Sciatic nerve (tissue), 2 donors: ENCODE measurements around the gene GFRA3. TPM values are rescaled to one million over a fixed set of nuclear protein-coding genes. Genes with fewer than 3 reads are reported as not detected.
"Not testable (repeated sequence)": the region's sequence is repeated elsewhere in the genome, so short reads cannot be mapped to it uniquely, and the experiment has no call there.

Experiments
- ATAC-seq: fragments of 200-7000 bp; cut with Tn5 transposase; one replicate; pipeline ENCODE4 v1.9.1; 2020; ENCODE audit warnings: mild to moderate bottlenecking, moderate library complexity
- DNase-seq: peaks from one replicate; pipeline ENCODE4 v3.0.0-alpha.2; 2020; ENCODE audit warnings: low spot score
- intact Hi-C: fragments of 100-400 bp; cut with DNase I; formaldehyde crosslinking; loops from one replicate; pipeline ENCODE4 v1.14.2; 2022
- total RNA-seq: library from RNA; stranded (reverse); fragmentation: NEBNext Ultra II Directional; extraction: Animal tissue kit (Norgen Biotek cat#: 25700); gene quantifications from one replicate; pipeline ENCODE4 v1.2.1, GENCODE V29; 2021
- donor health status: DM: no; HTN: no; CAD: no.
- donor health status: DM: no; HTN: no; CAD: no.

GFRA3 gene, protein sequence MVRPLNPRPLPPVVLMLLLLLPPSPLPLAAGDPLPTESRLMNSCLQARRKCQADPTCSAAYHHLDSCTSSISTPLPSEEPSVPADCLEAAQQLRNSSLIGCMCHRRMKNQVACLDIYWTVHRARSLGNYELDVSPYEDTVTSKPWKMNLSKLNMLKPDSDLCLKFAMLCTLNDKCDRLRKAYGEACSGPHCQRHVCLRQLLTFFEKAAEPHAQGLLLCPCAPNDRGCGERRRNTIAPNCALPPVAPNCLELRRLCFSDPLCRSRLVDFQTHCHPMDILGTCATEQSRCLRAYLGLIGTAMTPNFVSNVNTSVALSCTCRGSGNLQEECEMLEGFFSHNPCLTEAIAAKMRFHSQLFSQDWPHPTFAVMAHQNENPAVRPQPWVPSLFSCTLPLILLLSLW
- 17.7 TPM for total RNA-seq

DNA sequence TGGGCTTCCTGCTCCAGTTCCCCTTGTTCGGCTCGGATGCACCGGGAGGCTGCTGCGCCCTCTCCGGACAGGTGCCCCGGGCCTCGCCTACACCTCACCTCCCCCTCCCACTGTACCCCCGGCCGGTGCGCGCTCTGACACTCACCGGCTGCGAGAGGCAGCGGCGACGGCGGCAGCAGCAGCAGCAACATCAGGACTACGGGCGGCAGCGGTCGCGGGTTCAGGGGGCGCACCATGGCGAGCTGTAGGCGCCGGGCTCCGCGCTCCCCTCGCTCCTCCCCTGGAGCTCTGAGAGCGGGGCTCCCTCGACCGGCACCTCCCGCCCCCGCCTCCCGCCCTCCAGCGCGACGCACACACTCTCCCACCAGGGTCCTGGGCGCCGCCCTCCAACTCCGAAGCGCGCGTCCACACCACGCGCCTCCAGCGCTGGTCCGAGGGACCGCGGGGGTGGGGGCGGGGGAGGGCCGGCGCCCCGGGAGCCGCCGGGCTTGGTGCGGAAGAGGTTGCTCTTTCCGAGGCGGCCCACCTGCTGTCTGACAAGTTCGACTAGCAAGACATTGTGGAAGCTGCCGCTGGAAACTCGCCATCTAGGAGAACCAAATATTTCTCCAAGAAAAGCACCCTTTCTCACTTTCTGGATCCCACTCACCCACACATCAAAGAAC, at the start of gene GFRA3:
Gene GFRA3 (minus strand): TSS at position 433 of the 665 bp plus-strand sequence. CDS start 197 bp downstream, at position 236.
- no peak for DNase-seq
- peak; percentile 60 for ATAC-seq
- intact Hi-C loops, result loop anchor here (10.0 kb wide), 1 partner anchor 50 kb away; no protein-coding TSS in a partner anchor

- DNase-seq, intact Hi-C loops, ATAC-seq: not testable (repeated sequence)
These were observed 43.8 kb upstream of the GFRA3 start for GRCh38 chr5:138318211-138318610.

DNA sequence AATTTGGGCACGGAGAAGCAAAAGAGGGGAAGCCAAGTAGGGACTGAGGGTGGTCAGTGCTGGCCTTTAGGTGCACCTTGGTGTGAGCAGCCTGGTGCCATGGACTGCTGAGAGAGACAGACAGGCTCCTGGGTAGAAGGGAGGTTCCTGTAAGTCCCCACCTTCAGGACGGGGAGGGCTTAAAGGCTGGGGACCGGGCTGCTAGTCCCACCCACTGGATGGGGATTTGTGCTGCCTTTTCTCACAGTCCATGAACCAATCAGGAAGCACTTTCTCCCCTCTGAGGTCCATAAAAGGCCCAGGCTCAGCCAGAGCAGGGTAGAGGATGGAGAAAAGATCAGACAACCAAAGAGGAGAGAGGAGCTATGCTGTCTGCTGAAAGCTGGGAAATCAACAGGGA, 41.9 kb upstream of the GFRA3 start:
- ATAC-seq (no peak), DNase-seq (no peak)
- intact Hi-C loops, result no loop called here

- ATAC-seq (no peak), DNase-seq (no peak)
- intact Hi-C loops, result no loop called here
These were observed 41.4 kb upstream of the GFRA3 start for GRCh38 chr5:138315751-138316278.

GRCh38 chr5:138305797-138306196, 31.4 kb upstream of the GFRA3 start:
- intact Hi-C loops, result no loop called here
- no peak for DNase-seq
- no peak for ATAC-seq

GRCh38 chr5:138303372-138303771, 29.0 kb upstream of the GFRA3 start:
- DNase-seq, result no peak
- intact Hi-C loops, result no loop called here
- ATAC-seq, result no peak

DNA sequence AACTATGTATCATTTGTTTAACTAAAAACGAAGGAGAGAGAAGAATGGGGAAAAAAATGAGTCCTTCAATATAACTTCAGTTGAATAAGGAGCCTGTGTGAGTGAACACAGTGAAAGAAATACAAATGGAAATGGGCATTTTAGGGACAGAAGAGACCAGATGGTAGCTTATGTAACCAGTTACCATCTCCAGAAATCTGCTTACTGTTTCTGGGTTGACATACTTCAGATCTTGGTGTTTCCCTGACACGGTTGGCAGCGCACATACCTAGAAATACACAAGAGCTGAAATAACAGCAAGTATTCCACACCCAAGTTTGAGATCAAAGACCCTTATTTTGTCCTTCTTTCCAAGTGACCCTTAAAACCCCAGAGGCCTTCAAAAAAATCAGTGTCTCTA, 14.9 kb upstream of the GFRA3 start:
- intact Hi-C loops, result no loop called here
- ATAC-seq (no peak), DNase-seq (no peak)

GRCh38 chr5:138287246-138287645, 12.8 kb upstream of the GFRA3 start:
- DNase-seq (no peak), ATAC-seq (no peak)
- intact Hi-C loops, result no loop called here

GRCh38 chr5:138282920-138283742, 8.7 kb upstream of the GFRA3 start:
- DNase-seq (peak; percentile 64), ATAC-seq (peak; percentile 92)
- intact Hi-C loops, result no loop called here

GRCh38 chr5:138280915-138281314, 6.5 kb upstream of the GFRA3 start:
- intact Hi-C loops, result no loop called here
- ATAC-seq (no peak), DNase-seq (no peak)

DNA sequence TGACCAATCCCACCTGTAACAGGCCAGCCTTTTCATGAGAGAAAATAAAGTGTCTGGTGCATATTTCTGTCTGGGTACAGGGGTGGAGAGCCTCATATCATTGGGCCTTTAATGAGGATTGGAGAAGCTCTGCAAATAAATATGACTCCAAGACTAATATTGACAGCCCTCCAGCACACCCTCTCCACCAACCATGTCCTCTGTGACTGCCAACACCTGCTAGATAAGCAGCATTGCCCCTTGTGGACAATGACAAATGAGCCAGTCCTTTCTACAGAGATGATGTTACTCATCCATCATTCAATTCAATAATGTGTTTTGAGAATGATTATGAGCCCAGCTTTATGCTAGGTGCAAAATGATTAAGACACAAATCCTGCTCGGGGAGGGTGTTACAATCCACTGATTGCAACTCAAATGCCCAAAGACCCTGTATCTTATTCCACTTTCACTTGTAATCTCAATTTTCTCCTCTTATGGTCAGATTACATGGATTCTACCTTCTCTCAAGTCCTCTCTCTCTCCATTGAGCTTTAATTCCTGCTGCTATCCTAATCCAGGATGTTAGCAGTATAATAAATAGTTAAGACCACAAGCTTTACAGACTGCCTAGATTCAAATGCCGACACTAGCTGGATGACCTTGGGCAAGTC, 2.1 kb upstream of the GFRA3 start:
- intact Hi-C loops, result loop anchor here (10.0 kb wide), 1 partner anchor 52 kb away; no protein-coding TSS in a partner anchor
- ATAC-seq (no peak), DNase-seq (no peak)

- ATAC-seq (no peak), DNase-seq (no peak)
- intact Hi-C loops, result loop anchor here (10.0 kb wide), 1 partner anchor 51 kb away; no protein-coding TSS in a partner anchor
These were observed 1.5 kb upstream of the GFRA3 start for GRCh38 chr5:138275895-138276294.

DNA sequence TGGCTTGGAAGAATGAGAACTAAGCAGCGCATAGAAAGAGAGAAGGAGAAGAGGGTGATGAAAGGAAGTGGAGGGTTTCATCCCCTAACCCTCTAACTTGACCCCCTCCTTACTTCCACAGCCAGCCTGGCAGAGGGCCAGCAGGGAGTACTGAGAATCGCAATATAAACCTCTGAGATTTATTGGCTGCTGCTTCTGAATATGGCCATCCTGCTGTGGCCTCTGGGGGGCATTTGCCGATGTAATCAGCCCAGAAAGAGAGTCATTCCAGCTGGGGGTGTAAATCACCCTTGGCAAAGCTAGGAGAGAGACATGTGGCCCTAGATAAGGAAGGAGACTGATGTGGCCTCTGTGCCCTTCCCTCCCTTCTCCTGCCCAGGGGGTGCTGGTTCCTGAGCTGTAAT, 960 bp upstream of the GFRA3 start:
- no peak for ATAC-seq
- no peak for DNase-seq
- intact Hi-C loops, result loop anchor here (10.0 kb wide), 1 partner anchor 51 kb away; no protein-coding TSS in a partner anchor

DNA sequence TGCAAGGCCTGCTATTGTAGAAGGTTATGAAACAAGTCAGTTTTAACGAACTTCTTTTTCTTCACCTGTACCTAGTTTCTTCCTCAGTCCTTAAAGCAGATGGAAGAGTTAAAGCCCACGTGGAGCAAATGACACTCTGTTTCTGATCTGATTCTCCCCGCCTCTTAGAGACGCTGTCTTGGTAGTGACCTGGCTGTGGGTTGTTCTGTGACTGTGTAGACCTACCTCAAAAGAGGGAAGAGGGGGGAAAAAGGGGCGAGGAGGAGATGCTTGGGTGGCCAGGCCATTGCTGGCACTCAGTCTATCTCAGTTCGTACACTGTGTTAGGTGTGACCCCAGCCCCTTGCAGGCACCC, 610 bp downstream of the GFRA3 start:
- intact Hi-C loops, result loop anchor here (10.0 kb wide), 1 partner anchor 49 kb away; no protein-coding TSS in a partner anchor
- ATAC-seq, result peak; percentile 10
- DNase-seq, result no peak

DNA sequence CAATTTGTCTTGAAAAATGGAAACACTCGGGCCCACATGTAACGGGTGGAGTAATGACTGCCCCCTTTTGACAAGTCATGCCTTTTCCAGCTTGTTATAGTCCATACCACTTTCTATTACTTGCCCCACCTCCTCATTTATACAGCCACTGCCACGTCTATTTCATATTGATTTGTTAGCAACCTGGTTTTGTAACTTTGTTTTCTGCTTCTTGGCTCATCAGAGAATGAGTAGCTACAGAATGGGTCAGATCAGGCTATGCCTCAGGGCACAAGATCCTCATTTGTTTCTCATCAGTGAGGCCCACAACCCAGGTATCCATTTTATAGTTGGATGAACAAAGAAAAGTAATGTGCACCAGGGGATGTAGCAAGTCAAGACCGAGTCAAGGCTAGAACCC, 1.7 kb downstream of the GFRA3 start:
- intact Hi-C loops, result loop anchor here (10.0 kb wide), 1 partner anchor 48 kb away; no protein-coding TSS in a partner anchor
- DNase-seq (no peak), ATAC-seq (no peak)

GRCh38 chr5:138271281-138271680, 3.1 kb downstream of the GFRA3 start:
- no peak for ATAC-seq
- no peak for DNase-seq
- intact Hi-C loops, result loop anchor here (10.0 kb wide), 1 partner anchor 46 kb away; no protein-coding TSS in a partner anchor

GRCh38 chr5:138264183-138264582, 10.2 kb downstream of the GFRA3 start:
- DNase-seq (no peak), ATAC-seq (no peak)
- intact Hi-C loops, result no loop called here

DNA sequence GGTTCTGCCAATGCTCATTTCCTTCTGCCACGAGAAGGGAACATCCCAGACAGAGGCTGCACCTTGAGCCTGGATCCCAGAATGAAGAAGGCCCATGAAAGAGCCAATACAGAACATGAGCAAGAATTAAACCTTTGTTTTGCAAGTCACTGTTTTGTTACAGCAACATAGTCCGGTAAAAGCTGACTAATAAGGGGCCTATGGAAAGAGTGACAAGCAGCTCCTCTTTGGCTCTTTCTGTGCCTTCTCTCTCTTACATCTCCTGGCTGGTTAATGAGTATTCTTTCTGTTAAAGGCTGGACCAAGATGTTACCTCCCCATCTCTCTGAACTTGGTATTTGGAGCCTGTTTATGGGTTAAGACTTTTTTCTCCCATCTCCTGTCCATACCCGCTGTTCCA, 10.8 kb downstream of the GFRA3 start:
- ATAC-seq (no peak), DNase-seq (no peak)
- intact Hi-C loops, result no loop called here
